K562 (cell line): ENCODE measurements around the gene MAP3K6. TPM values are rescaled to one million over a fixed set of nuclear protein-coding genes. Genes with fewer than 3 reads are reported as not detected.

Experiments used
- CHD4 ChIP-seq: fragments of 200-600 bp; sonication (generic); IDR thresholded peaks from 3 replicates; pipeline ENCODE4 v1.6.1; 2012; ENCODE audit warnings: low read depth, mild to moderate bottlenecking, mixed read lengths, low read length, inconsistent platforms; ENCODE audit not compliant: insufficient read depth, insufficient replicate concordance, poor library complexity, severe bottlenecking
- FOXK2 ChIP-seq, 2 experiments: fragments of 450-650 bp; IDR thresholded peaks in 1 of 2; conservative IDR thresholded peaks in 1 of 2; 2 replicates each; pipeline ENCODE4 v1.6.1; 2016; ENCODE audit warnings: low read depth in 2 of 2, mild to moderate bottlenecking in 1 of 2
- FOXP1 ChIP-seq: sonication (generic); formaldehyde crosslinking; IDR thresholded peaks from 2 replicates; pipeline ENCODE4 v1.8.0; 2022; ENCODE audit warnings: mild to moderate bottlenecking, missing genetic modification reagents
- HDAC2 ChIP-seq: fragments of 450-650 bp; IDR thresholded peaks from 2 replicates; pipeline ENCODE4 v1.6.1; 2016; ENCODE audit warnings: mild to moderate bottlenecking
- HEY1 ChIP-seq: fragments of 250-450 bp; sonication (Bioruptor Pico); IDR thresholded peaks from 2 replicates; pipeline ENCODE4 v1.5.0; 2020; ENCODE audit warnings: mild to moderate bottlenecking, moderate library complexity, borderline replicate concordance
- HOXB6 ChIP-seq: fragments of 250-450 bp; sonication (Bioruptor Pico); IDR thresholded peaks from 2 replicates; pipeline ENCODE4 v1.5.1; 2022; ENCODE audit warnings: mild to moderate bottlenecking, borderline replicate concordance
- IFI16 ChIP-seq: fragments of 250-450 bp; sonication (Bioruptor Pico); IDR thresholded peaks from 2 replicates; pipeline ENCODE4 v2.1.2; 2022; ENCODE audit warnings: mild to moderate bottlenecking, inconsistent platforms
- LEF1 ChIP-seq: fragments of 450-650 bp; IDR thresholded peaks from 2 replicates; pipeline ENCODE4 v1.6.1; 2016; ENCODE audit warnings: mild to moderate bottlenecking
- MNT ChIP-seq, 2 experiments: fragments of 450-650 bp; conservative IDR thresholded peaks; 2 replicates each; pipeline ENCODE4 v1.6.1; 2017; ENCODE audit warnings: mild to moderate bottlenecking in 2 of 2, moderate library complexity in 2 of 2
- PHF21A ChIP-seq: fragments of 450-650 bp; IDR thresholded peaks from 2 replicates; pipeline ENCODE4 v1.6.1; 2017; ENCODE audit warnings: low read depth, borderline replicate concordance
- POLR3G ChIP-seq: IDR thresholded peaks from 2 replicates; pipeline ENCODE4 v1.6.1; 2011; ENCODE audit not compliant: insufficient read length, insufficient replicate concordance; ENCODE audit errors: extremely low read depth
- PTRF ChIP-seq: fragments of 450-650 bp; IDR thresholded peaks from 2 replicates; pipeline ENCODE4 v1.6.1; 2016; ENCODE audit warnings: mild to moderate bottlenecking, missing genetic modification characterization, missing compliant biosample characterization
- XRCC5 ChIP-seq: fragments of 200-400 bp; formaldehyde crosslinking; IDR thresholded peaks from 2 replicates; pipeline ENCODE4 v1.6.1; 2017; ENCODE audit warnings: low read depth, mild to moderate bottlenecking, low read length
- ZNF212 ChIP-seq: fragments of 450-650 bp; formaldehyde crosslinking; IDR thresholded peaks from 2 replicates; pipeline ENCODE4 v1.4.0; 2020; ENCODE audit warnings: mild to moderate bottlenecking
- ZNF23 ChIP-seq: fragments of 250-450 bp; sonication (Bioruptor Pico); IDR thresholded peaks from 2 replicates; pipeline ENCODE4 v1.4.0; 2020; ENCODE audit warnings: mild to moderate bottlenecking
- ZNF384 ChIP-seq: IDR thresholded peaks from 2 replicates; pipeline ENCODE4 v1.6.1; 2012; ENCODE audit warnings: low read depth, low read length, improper control_type of control experiment
- ZNF77 ChIP-seq: fragments of 250-450 bp; sonication (Bioruptor Pico); IDR thresholded peaks from 2 replicates; pipeline ENCODE4 v1.5.0; 2020
- ZSCAN32 ChIP-seq: fragments of 450-650 bp; formaldehyde crosslinking; IDR thresholded peaks from 2 replicates; pipeline ENCODE4 v1.4.0; 2020; ENCODE audit warnings: mild to moderate bottlenecking, moderate library complexity
- polyA plus RNA-seq, 8 experiments: library from polyadenylated mRNA; depleted of rRNA in 4 of 8; stranded (reverse) in 5 of 8; unstranded in 3 of 8; fragments of >200 nt; fragmentation: Nextera tagmentation in 2 of 8; fragmentation: Illumina TruSeq in 1 of 8; extraction: Ambion mirVana in 2 of 8; extraction: Trizol in 1 of 8; gene quantifications; 2 replicates each; pipeline versions ENCODE4 v1.2.1 to v1.2.3, GENCODE V29; 2011 to 2014; ENCODE audit warnings: inconsistent platforms in 1 of 8, missing spikeins in 1 of 8
- total RNA-seq, 7 experiments: library from RNA; depleted of rRNA in 6 of 7; stranded (reverse); fragments of >200 nt in 6 of 7; fragmentation: Illumina TruSeq in 2 of 7; extraction: Trizol in 2 of 7; gene quantifications; 2 replicates each; pipeline versions ENCODE4 v1.2.1 to v1.2.3, GENCODE V29; 2011 to 2021; ENCODE audit warnings: low replicate concordance in 1 of 7
- TF ChIP-seq, protein P1 (sequence below): fragments of 250-450 bp; sonication (Bioruptor Pico); IDR thresholded peaks from 2 replicates; pipeline ENCODE4 v1.8.0; 2021; ENCODE audit warnings: moderate library complexity, mild to moderate bottlenecking, inconsistent platforms
- TF ChIP-seq, protein P2 (sequence below): sonication (generic); formaldehyde crosslinking; IDR thresholded peaks from 2 replicates; pipeline ENCODE4 v1.9.0; 2022; ENCODE audit warnings: mild to moderate bottlenecking, missing genetic modification reagents
- TF ChIP-seq, protein P3 (sequence below): fragments of 450-650 bp; formaldehyde crosslinking; IDR thresholded peaks from 2 replicates; pipeline ENCODE4 v1.4.0; 2020; ENCODE audit warnings: mild to moderate bottlenecking, moderate library complexity

Gene MAP3K6
- total and polyA plus RNA-seq, 9 of the 15 experiments (the other 6 are each of a cell fraction or from before 2014, with no cell fraction given): 0.99 to 21.9 (median 7.0) TPM

DNA sequence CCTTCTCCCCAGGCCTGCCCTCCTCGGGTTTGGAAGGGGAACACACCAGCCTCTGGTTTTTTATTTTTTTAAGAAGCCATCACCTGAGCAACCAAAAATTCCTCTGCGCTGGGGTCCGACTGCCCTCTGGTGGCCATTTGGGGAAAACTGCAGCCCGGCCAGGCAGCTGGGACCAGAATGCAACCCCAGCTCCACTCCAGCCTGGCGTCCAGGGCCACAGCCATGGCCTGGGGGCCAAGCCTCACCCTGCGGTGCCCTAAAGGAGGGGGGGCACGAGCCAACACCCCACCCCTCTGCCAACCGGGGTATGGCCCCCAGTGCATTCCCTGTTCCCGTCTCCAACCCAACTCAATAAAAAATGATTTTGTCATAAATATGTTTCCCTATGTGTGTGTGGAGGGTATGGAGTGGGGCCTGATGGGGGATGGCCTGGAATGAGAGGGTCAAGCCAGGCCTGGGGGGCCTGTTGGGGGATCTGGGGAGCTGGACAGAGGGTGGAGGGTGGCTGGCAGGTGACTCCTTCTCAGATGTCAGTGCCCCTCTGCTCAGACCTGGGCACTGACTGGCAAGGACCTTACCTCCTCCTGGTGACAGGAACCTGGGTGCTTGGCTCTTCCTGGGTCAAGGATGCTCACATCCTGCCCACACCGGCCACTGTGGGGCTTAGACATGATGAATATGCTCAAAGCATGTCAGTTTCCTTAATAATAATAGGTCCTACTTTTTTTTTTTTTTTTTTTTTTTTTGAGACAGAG, 28.9 kb upstream of the MAP3K6 start (continued):
- TF ChIP-seq POLR3G: no peak
- TF ChIP-seq ZNF384: peak; percentile 99
- TF ChIP-seq, protein P1, sequence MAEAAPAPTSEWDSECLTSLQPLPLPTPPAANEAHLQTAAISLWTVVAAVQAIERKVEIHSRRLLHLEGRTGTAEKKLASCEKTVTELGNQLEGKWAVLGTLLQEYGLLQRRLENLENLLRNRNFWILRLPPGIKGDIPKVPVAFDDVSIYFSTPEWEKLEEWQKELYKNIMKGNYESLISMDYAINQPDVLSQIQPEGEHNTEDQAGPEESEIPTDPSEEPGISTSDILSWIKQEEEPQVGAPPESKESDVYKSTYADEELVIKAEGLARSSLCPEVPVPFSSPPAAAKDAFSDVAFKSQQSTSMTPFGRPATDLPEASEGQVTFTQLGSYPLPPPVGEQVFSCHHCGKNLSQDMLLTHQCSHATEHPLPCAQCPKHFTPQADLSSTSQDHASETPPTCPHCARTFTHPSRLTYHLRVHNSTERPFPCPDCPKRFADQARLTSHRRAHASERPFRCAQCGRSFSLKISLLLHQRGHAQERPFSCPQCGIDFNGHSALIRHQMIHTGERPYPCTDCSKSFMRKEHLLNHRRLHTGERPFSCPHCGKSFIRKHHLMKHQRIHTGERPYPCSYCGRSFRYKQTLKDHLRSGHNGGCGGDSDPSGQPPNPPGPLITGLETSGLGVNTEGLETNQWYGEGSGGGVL (CRISPR knock-in tag): no peak
- TF ChIP-seq ZSCAN32: no peak
- no peak for TF ChIP-seq PTRF (tag)
- no peak for TF ChIP-seq FOXK2 (conservative IDR thresholded peaks at IDR 0.05 in 1 of 2, IDR thresholded peaks at IDR 0.05 in 1 of 2; ENCODE audit: low read depth in 2 of 2)
- TF ChIP-seq, protein P2, sequence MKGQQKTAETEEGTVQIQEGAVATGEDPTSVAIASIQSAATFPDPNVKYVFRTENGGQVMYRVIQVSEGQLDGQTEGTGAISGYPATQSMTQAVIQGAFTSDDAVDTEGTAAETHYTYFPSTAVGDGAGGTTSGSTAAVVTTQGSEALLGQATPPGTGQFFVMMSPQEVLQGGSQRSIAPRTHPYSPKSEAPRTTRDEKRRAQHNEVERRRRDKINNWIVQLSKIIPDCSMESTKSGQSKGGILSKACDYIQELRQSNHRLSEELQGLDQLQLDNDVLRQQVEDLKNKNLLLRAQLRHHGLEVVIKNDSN: no peak
- no peak for TF ChIP-seq ZNF77 (CRISPR knock-in tag)
- TF ChIP-seq FOXP1 (CRISPR knock-in tag): no peak
- 0 out of 2 replicates have a peak, but pooled peaks have one; percentile 48 for TF ChIP-seq HEY1 (CRISPR knock-in tag)
- TF ChIP-seq MNT (conservative IDR thresholded peaks at IDR 0.05): 0 out of 4 replicates have a peak, but pooled peaks have one; percentile 17 to 28
- TF ChIP-seq XRCC5: peak; percentile 92; the same call in 1 of the 2 replicates
- no peak for TF ChIP-seq ZNF23 (CRISPR knock-in tag)
- TF ChIP-seq PHF21A: no peak
- no peak for TF ChIP-seq CHD4
- no peak for TF ChIP-seq LEF1
- TF ChIP-seq, protein P3, sequence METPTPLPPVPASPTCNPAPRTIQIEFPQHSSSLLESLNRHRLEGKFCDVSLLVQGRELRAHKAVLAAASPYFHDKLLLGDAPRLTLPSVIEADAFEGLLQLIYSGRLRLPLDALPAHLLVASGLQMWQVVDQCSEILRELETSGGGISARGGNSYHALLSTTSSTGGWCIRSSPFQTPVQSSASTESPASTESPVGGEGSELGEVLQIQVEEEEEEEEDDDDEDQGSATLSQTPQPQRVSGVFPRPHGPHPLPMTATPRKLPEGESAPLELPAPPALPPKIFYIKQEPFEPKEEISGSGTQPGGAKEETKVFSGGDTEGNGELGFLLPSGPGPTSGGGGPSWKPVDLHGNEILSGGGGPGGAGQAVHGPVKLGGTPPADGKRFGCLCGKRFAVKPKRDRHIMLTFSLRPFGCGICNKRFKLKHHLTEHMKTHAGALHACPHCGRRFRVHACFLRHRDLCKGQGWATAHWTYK (CRISPR knock-in tag): no peak
- TF ChIP-seq IFI16: no peak
- TF ChIP-seq HDAC2: no peak
- no peak for TF ChIP-seq HOXB6
- TF ChIP-seq ZNF212 (CRISPR knock-in tag): no peak
